Mammary epithelial cell (primary cell): ENCODE results near the gene CRTC3.

ENCODE experiments used
- CTCF ChIP-seq, 2 donors: IDR thresholded peaks in 1 of 2; conservative IDR thresholded peaks in 1 of 2; 2 replicates each; pipeline ENCODE4 v1.5.1; 2011 to 2012; ENCODE audit warnings: inconsistent platforms in 2 of 2, low read length in 2 of 2, mild to moderate bottlenecking in 2 of 2, control low read depth in 1 of 2, low read depth in 1 of 2; ENCODE audit not compliant: insufficient read depth in 1 of 2; ENCODE audit errors: extremely low read depth in 1 of 2
- EZH2 ChIP-seq: IDR thresholded peaks from 2 replicates; pipeline ENCODE4 v1.6.1; 2012; ENCODE audit warnings: low read length, inconsistent platforms, borderline replicate concordance

DNA sequence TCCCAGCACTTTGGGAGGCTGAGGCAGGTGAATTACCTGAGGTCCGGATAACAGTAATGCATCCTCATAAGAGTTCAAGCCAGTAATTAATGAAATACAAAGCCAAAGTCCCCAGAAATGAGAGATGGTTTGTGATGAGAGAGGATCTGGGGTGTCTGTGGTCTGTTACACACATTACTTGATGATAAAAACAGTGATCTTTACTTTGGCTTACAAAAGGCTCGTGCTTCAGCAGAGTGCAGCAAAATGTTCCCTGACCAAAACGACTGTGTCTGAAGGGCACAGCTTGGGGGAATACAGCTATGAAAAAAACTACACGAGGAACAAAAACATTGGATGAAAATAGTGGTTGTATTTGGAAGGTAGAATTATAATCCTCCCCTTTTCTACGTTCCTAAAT, 40.9 kb downstream of the CRTC3 start:
- TF ChIP-seq CTCF (conservative IDR thresholded peaks at IDR 0.05 in 1 of 2, IDR thresholded peaks at IDR 0.05 in 1 of 2; ENCODE audit: extremely low read depth in 1 of 2, insufficient read depth in 1 of 2, low read depth in 1 of 2, low read length in 2 of 2), result no peak
- no peak for TF ChIP-seq EZH2
